Neural crest cell (in vitro differentiated cells): ENCODE measurements around the gene OCRL. TPM values are rescaled to one million over a fixed set of nuclear protein-coding genes. Genes with fewer than 3 reads are reported as not detected.

ENCODE experiments used
- DNase-seq: peaks from one replicate; pipeline ENCODE4 v3.0.0; 2021; ENCODE audit warnings: low read depth, mixed read lengths, low spot score
- H3K27ac Mint-ChIP-seq: one replicate; pipeline ENCODE4 v1.8.0; 2021; ENCODE audit warnings: mild to moderate bottlenecking, mixed read lengths; ENCODE audit not compliant: unreplicated experiment
- H3K27me3 Mint-ChIP-seq: 2 replicates; pipeline ENCODE4 v1.8.0; 2021; ENCODE audit warnings: low read depth, mild to moderate bottlenecking, mixed read lengths
- H3K36me3 Mint-ChIP-seq: 2 replicates; pipeline ENCODE4 v1.8.0; 2021; ENCODE audit warnings: low read depth, mild to moderate bottlenecking, mixed read lengths
- H3K4me1 Mint-ChIP-seq: 2 replicates; pipeline ENCODE4 v1.8.0; 2021; ENCODE audit warnings: mixed read lengths
- H3K4me3 Mint-ChIP-seq: one replicate; pipeline ENCODE4 v1.8.0; 2021; ENCODE audit warnings: mild to moderate bottlenecking, mixed read lengths
- H3K9me3 Mint-ChIP-seq: 2 replicates; pipeline ENCODE4 v1.8.0; 2021; ENCODE audit warnings: mixed read lengths
- CTCF ChIP-seq: fragments of 200-600 bp; sonication (generic); conservative IDR thresholded peaks from 2 replicates; pipeline ENCODE4 v1.5.0; 2021; ENCODE audit warnings: antibody characterized with exemption, mild to moderate bottlenecking
- total RNA-seq: library from RNA; stranded (reverse); gene quantifications from 2 replicates; pipeline ENCODE4 v1.2.1, GENCODE V29; 2021

The OCRL gene
- total RNA-seq, 1 donor from 2014 or later = 41.6 TPM

DNA sequence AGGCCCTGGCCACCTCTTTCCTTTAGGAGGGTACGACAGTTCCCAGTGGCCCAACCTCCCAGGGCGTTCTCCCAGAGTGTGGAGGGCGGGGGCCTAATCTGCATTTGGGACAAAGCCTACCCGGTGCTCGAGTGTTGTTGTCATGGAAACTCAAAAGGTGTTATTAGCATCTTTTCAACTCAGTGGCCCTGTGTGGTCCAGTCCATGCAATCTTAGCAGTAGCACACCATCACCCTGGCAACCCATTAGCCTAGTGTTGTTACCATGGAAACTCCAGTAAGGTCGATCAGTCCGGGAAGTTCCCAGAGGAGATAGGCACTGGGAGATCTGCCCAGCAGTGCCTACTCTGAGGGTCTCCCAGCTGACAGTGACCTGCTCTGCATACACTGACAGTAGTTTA lies 94.5 kb downstream of the OCRL start:
- Mint-ChIP-seq H3K27ac (no peak overlapping the region), H3K4me1 (peaks cover 23% of the 10 kb centered on the region), H3K4me3 (no peak overlapping the region)

DNA sequence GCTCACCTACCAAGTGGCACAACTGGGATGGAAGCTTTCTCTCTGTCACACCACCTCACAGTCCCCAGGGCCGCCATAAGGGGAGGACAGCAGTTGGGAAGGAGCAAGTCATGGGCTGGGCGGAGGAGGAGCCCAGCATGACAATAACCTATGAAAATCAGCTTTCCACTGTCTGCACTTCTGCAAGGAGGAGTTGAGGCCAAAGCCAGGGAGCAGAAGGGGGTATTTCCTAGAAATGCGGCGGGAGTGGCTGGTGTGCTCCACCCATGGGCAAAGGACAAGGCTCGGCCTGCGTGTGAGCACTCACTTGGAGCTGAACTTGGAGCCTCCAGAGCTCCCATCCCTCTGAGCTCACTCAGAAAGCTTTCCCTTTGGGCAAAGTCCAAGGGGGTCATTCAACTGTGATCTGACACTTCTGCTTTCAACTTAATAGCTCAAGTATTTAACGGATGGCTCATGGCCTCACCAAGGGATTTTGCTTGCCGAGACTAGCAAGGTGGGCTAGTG lies 96.2 kb downstream of the OCRL start:
- Mint-ChIP-seq H3K9me3 (no peaks in the 10 kb centered on the region), H3K36me3 (no peaks in the 10 kb centered on the region), H3K27me3 (peaks cover 34% of the 10 kb centered on the region), H3K4me1 (peaks cover 23% of the 10 kb centered on the region), H3K27ac (no peak overlapping the region), H3K4me3 (no peak overlapping the region)
- no peak for TF ChIP-seq CTCF
- DNase-seq = no peak

More for the DNA sequence above, 94.5 kb downstream of the OCRL start:
- Mint-ChIP-seq H3K36me3 (no peaks in the 10 kb centered on the region), H3K27me3 (peaks cover 29% of the 10 kb centered on the region), H3K9me3 (no peaks in the 10 kb centered on the region)
- no peak for TF ChIP-seq CTCF
- peak; percentile 46 for DNase-seq

- no peak overlapping the region for H3K27ac Mint-ChIP-seq
- TF ChIP-seq CTCF = peak; percentile 92
Observed at GRCh38 chrX:129637217-129638109, 97.4 kb downstream of the OCRL start.

DNA sequence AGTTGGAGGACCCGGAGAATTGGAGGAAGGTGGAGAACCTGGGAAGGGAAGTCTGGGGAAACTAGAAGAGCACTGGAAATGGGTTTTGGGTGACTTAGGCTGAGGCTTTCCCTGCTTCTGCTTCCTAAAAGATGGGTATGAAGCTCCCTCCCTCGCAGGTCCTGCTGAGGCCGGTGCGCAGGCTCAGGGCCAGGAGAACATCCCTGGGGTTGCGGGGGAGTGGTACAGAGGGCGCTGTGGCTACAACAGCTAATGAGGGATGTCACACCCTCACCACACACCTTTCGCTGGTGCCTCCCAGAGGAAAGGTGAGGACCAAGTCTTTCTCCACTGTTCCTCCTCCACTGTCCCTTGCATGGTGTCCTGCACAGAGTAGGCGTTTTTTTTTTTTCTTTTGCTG lies 98.9 kb downstream of the OCRL start:
- peaks cover 33% of the 10 kb centered on the region for H3K27me3 Mint-ChIP-seq

More at GRCh38 chrX:129637217-129638109, 97.4 kb downstream of the OCRL start:
- peak; percentile 83 for DNase-seq
- Mint-ChIP-seq H3K9me3 (no peaks in the 10 kb centered on the region), H3K36me3 (no peaks in the 10 kb centered on the region), H3K4me1 (peaks cover 23% of the 10 kb centered on the region), H3K27me3 (peaks cover 28% of the 10 kb centered on the region), H3K4me3 (no peak overlapping the region)

GRCh38 chrX:129640737-129641136 lies 100.7 kb downstream of the OCRL start:
- no peak overlapping the region for H3K4me3 Mint-ChIP-seq
- peaks cover 10% of the 10 kb centered on the region for H3K4me1 Mint-ChIP-seq
- H3K27me3 Mint-ChIP-seq = peaks cover 32% of the 10 kb centered on the region
- no peak for TF ChIP-seq CTCF
- no peaks in the 10 kb centered on the region for H3K36me3 Mint-ChIP-seq
- no peak for DNase-seq
- no peak overlapping the region for H3K27ac Mint-ChIP-seq
- no peaks in the 10 kb centered on the region for H3K9me3 Mint-ChIP-seq

More for the DNA sequence above, 98.9 kb downstream of the OCRL start:
- DNase-seq = no peak
- Mint-ChIP-seq H3K9me3 (no peaks in the 10 kb centered on the region), H3K27ac (no peak overlapping the region), H3K4me1 (peaks cover 23% of the 10 kb centered on the region), H3K4me3 (no peak overlapping the region), H3K36me3 (no peaks in the 10 kb centered on the region)
- TF ChIP-seq CTCF = no peak
